Measurements from ENCODE around the gene SMIM38.

DNA sequence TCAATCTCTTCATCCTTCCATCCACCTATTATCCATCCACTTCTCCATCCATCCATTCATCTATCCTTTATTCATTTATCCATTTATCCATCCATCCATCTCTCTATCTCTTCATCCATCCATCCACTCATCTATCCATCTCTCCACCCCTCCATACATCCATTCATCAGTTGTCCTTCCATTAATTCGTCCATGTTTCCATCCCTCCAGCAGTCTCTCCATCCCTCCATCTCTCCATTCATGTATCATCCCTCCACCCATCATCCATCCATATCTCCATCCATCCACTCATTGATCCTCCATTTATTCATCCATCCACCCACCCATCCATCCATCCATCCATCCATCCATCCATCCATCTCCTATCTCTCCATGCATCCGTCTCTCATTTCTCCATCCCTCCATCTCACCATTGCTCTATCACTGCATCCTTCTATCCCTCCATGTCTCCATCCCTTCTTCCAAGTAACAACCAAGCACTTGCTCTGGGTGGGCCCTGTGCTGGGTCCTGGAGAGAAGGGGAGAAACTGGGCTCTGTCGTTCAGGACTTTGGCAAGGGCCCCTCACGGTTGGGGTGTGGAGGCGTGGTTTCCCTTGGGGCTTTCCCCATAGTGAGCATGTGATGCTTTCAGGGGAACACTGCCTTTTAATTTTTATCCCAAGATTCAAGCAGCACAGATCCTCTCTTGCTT lies 43.3 kb downstream of the SMIM38 start:
- TF ChIP-seq CTCF (IDR thresholded peaks at IDR 0.05) (no peak), POLR2A (IDR thresholded peaks at IDR 0.05) (no peak)

Data from body of pancreas (tissue), 4 donors.